ENCODE results near the gene SLC19A3. TPM values are rescaled to one million over a fixed set of nuclear protein-coding genes. Genes with fewer than 3 reads are reported as not detected.

SLC19A3 gene
- total RNA-seq, 1 donor from 2014 or later: 0.54 TPM

- H3K9me3 Mint-ChIP-seq: no peaks in the 10 kb centered on the region
- H3K4me3 Mint-ChIP-seq: no peak overlapping the region
- H3K4me1 Mint-ChIP-seq: no peaks in the 10 kb centered on the region
- H3K27me3 Mint-ChIP-seq (ENCODE audit: low read depth): no peaks in the 10 kb centered on the region
- H3K36me3 Mint-ChIP-seq (ENCODE audit: low read depth): no peaks in the 10 kb centered on the region
- no peak overlapping the region for H3K27ac Mint-ChIP-seq (ENCODE audit: unreplicated experiment)
- TF ChIP-seq, protein P1, sequence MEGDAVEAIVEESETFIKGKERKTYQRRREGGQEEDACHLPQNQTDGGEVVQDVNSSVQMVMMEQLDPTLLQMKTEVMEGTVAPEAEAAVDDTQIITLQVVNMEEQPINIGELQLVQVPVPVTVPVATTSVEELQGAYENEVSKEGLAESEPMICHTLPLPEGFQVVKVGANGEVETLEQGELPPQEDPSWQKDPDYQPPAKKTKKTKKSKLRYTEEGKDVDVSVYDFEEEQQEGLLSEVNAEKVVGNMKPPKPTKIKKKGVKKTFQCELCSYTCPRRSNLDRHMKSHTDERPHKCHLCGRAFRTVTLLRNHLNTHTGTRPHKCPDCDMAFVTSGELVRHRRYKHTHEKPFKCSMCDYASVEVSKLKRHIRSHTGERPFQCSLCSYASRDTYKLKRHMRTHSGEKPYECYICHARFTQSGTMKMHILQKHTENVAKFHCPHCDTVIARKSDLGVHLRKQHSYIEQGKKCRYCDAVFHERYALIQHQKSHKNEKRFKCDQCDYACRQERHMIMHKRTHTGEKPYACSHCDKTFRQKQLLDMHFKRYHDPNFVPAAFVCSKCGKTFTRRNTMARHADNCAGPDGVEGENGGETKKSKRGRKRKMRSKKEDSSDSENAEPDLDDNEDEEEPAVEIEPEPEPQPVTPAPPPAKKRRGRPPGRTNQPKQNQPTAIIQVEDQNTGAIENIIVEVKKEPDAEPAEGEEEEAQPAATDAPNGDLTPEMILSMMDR (conservative IDR thresholded peaks at IDR 0.05): no peak
- DNase-seq (ENCODE audit: low read depth, low spot score): no peak
Observed at GRCh38 chr2:227643990-227644551, 73.8 kb downstream of the SLC19A3 start.

DNA sequence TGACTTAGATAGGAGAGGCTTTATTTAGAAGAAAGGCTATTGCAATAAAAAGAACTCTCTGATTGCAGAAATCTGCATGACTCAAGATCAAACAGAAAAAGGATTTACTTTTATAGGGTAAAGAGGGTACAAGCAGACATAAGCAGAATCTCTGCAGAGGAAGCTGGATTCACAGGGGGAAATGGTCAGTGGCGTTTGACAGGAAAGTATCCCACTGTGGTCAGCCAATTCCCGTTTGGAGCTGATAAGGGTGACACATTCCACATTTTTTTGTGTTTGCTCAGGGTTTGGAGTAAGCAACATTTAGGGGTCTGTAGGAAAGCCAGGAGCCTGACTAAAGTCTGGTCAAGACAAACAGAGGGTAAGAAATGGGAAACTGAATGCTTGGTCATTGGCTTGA lies 75.2 kb downstream of the SLC19A3 start:
- Mint-ChIP-seq H3K27me3 (ENCODE audit: low read depth) (no peaks in the 10 kb centered on the region), H3K4me1 (no peaks in the 10 kb centered on the region), H3K36me3 (ENCODE audit: low read depth) (no peaks in the 10 kb centered on the region), H3K27ac (ENCODE audit: unreplicated experiment) (no peak overlapping the region), H3K9me3 (no peaks in the 10 kb centered on the region), H3K4me3 (no peak overlapping the region)
- no peak for DNase-seq (ENCODE audit: low read depth, low spot score)
- TF ChIP-seq, protein P1 (conservative IDR thresholded peaks at IDR 0.05): no peak

- H3K4me1 Mint-ChIP-seq: no peaks in the 10 kb centered on the region
- no peak for DNase-seq (ENCODE audit: low read depth, low spot score)
- no peaks in the 10 kb centered on the region for H3K36me3 Mint-ChIP-seq (ENCODE audit: low read depth)
- TF ChIP-seq, protein P1 (conservative IDR thresholded peaks at IDR 0.05): no peak
- no peak overlapping the region for H3K4me3 Mint-ChIP-seq
- H3K27ac Mint-ChIP-seq (ENCODE audit: unreplicated experiment): no peak overlapping the region
- H3K27me3 Mint-ChIP-seq (ENCODE audit: low read depth): no peaks in the 10 kb centered on the region
- peaks cover under 1% of the 10 kb centered on the region for H3K9me3 Mint-ChIP-seq
Observed at GRCh38 chr2:227634201-227634600, 83.6 kb downstream of the SLC19A3 start.

Other genes starting within 250 kb of the SLC19A3 start
- 68.9 and 71.6 TPM in 2 replicates for gene AGFG1, start 245.9 kb downstream of the SLC19A3 start, total RNA-seq
- gene SCYGR2, start 119.1 kb downstream of the SLC19A3 start, total RNA-seq: not detected in 2 replicates
- not detected in 2 replicates for gene SCYGR3, start 103.2 kb downstream of the SLC19A3 start, total RNA-seq
- gene SCYGR4, start 100.5 kb downstream of the SLC19A3 start, total RNA-seq: not detected in 2 replicates
- gene SCYGR5, start 51.2 kb downstream of the SLC19A3 start, total RNA-seq: not detected in 2 replicates
- gene SCYGR6, start 6.7 kb upstream of the SLC19A3 start, total RNA-seq: not detected in 2 replicates
- not detected in 2 replicates for gene SCYGR7, start 10.3 kb upstream of the SLC19A3 start, total RNA-seq
- not detected in 2 replicates for gene SCYGR8, start 27.9 kb upstream of the SLC19A3 start, total RNA-seq
- gene CCL20, start 95.8 kb upstream of the SLC19A3 start, total RNA-seq: not detected in 2 replicates
- not detected in 2 replicates for gene DAW1, start 153.6 kb upstream of the SLC19A3 start, total RNA-seq